CD4-positive, alpha-beta T cell (primary cell): ENCODE measurements around the gene RRAS. TPM values are rescaled to one million over a fixed set of nuclear protein-coding genes. Genes with fewer than 3 reads are reported as not detected.
"Not testable (repeated sequence)": the region's sequence is repeated elsewhere in the genome, so short reads cannot be mapped to it uniquely, and the experiment has no call there.

Experiments used
- ATAC-seq: fragments of 200-7000 bp; cut with Tn5 transposase; one replicate; pipeline ENCODE4 v1.10.0; 2022; ENCODE audit warnings: mild to moderate bottlenecking; ENCODE audit not compliant: poor library complexity
- CTCF ChIA-PET: fragments of 350-600 bp; sonication (Branson Sonifier 250); formaldehyde crosslinking; loops from one replicate; lab custom pipeline; 2021; ENCODE audit warnings: antibody characterized with exemption, inconsistent platforms; lab: Charles Lee
- POLR2A ChIA-PET: fragments of 350-600 bp; sonication (Branson Sonifier 250); formaldehyde crosslinking; loops from one replicate; lab custom pipeline; 2021; ENCODE audit warnings: antibody characterized with exemption, inconsistent platforms; lab: Charles Lee
- DNase-seq, 14 experiments: peaks; one replicate each; pipeline ENCODE4 v3.0.0-alpha.2; 2013 to 2020; ENCODE audit warnings: mixed read lengths in 2 of 14
- H3K27ac ChIP-seq, 2 donors: one replicate each; pipeline versions ENCODE4 v1.5.1 to v1.7.0; 2013; ENCODE audit warnings: low read length in 2 of 2, low read depth in 1 of 2, mild to moderate bottlenecking in 1 of 2
- H3K27me3 ChIP-seq, 2 experiments: 1 replicate in 1 of 2; 2 replicates in 1 of 2; pipeline versions ENCODE4 v1.6.1 to v1.7.0; 2013; ENCODE audit warnings: low read length in 2 of 2, control low read depth in 1 of 2, mild to moderate bottlenecking in 1 of 2, moderate library complexity in 1 of 2; ENCODE audit not compliant: insufficient read depth in 2 of 2, control insufficient read depth in 1 of 2
- H3K36me3 ChIP-seq: one replicate; pipeline ENCODE4 v1.6.1; 2013; ENCODE audit warnings: low read length, control low read depth; ENCODE audit not compliant: insufficient read depth
- H3K4me1 ChIP-seq: one replicate; pipeline ENCODE4 v1.6.1; 2013; ENCODE audit warnings: low read length, control low read depth; ENCODE audit not compliant: insufficient read depth
- H3K4me3 ChIP-seq: one replicate; pipeline ENCODE4 v1.5.1; 2013; ENCODE audit warnings: mild to moderate bottlenecking, low read length, moderate library complexity
- H3K9me3 ChIP-seq, 2 experiments: 1 replicate in 1 of 2; 2 replicates in 1 of 2; pipeline versions ENCODE4 v1.6.1 to v1.7.0; 2013; ENCODE audit warnings: low read length in 2 of 2, mild to moderate bottlenecking in 2 of 2, control low read depth in 1 of 2, moderate library complexity in 1 of 2; ENCODE audit not compliant: control insufficient read depth in 1 of 2, insufficient read depth in 1 of 2
- H3K27ac Mint-ChIP-seq: one replicate; pipeline ENCODE4 v1.8.0; 2020; ENCODE audit warnings: mixed read lengths
- H3K27me3 Mint-ChIP-seq: one replicate; pipeline ENCODE4 v1.8.0; 2021; ENCODE audit warnings: mixed read lengths
- H3K36me3 Mint-ChIP-seq: one replicate; pipeline ENCODE4 v1.8.0; 2021; ENCODE audit warnings: low read depth, mixed read lengths
- H3K4me1 Mint-ChIP-seq: one replicate; pipeline ENCODE4 v1.8.0; 2021; ENCODE audit warnings: low read depth, mixed read lengths
- H3K4me3 Mint-ChIP-seq: one replicate; pipeline ENCODE4 v1.8.0; 2020; ENCODE audit warnings: mild to moderate bottlenecking, mixed read lengths
- H3K9me3 Mint-ChIP-seq: one replicate; pipeline ENCODE4 v1.8.0; 2020; ENCODE audit warnings: mixed read lengths
- intact Hi-C, 2 experiments: fragments of 100-400 bp; cut with DNase I in 1 of 2; cut with micrococcal nuclease in 1 of 2; formaldehyde crosslinking; loops; one replicate each; pipeline versions ENCODE4 v1.15.1 to v1.9.0; 2023 to 2025; cut with DNase I, micrococcal nuclease
- total RNA-seq, 174 experiments: library from RNA in 2 of 174; stranded (reverse) in 2 of 174; gene quantifications; one replicate each; pipeline ENCODE4 v1.2.3 and lab custom pipeline; 2021 to 2026
- TF ChIP-seq, protein P1 (sequence below): fragments of 200-600 bp; IDR thresholded peaks from one replicate; pipeline ENCODE4 v1.8.0; 2022; ENCODE audit warnings: antibody characterized with exemption, mild to moderate bottlenecking

The RRAS gene
- total RNA-seq, 2 experiments from 2014 or later: 4.2 to 4.7 TPM

DNA sequence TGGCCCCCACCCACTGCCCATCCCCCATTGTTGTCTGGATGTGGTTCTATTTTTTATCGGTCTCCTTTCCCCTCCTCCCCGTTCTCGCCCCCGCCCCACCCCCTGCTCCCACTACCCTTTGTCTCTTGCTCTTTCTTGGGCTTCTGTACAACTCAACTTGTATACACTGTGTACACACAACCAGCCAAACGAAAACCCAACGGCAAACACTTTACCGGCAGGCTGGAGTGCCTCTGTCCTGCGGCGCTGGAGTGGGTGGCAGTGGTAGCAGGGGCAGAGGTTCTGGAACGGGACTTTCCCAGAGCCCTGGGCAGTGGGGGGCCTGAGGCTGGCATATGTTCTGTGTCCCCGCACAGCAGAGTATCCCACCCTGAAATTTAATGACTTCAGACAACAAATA is 13.7 kb downstream of the RRAS start:
- no peak overlapping the region for H3K27ac Mint-ChIP-seq
- peaks cover 5% of the 10 kb centered on the region for H3K4me1 Mint-ChIP-seq
- ChIA-PET CTCF (no interaction called here), POLR2A (no interaction called here)
- DNase-seq (no peak), ATAC-seq (no peak)
- Histone ChIP-seq H3K27ac (no peak overlapping the region), H3K27me3 (no peaks in the 10 kb centered on the region), H3K4me1 (no peaks in the 10 kb centered on the region), H3K36me3 (peaks cover 33% of the 10 kb centered on the region), H3K4me3 (no peak overlapping the region), H3K9me3 (no peaks in the 10 kb centered on the region)
- H3K9me3 Mint-ChIP-seq: no peaks in the 10 kb centered on the region
- TF ChIP-seq, protein P1, sequence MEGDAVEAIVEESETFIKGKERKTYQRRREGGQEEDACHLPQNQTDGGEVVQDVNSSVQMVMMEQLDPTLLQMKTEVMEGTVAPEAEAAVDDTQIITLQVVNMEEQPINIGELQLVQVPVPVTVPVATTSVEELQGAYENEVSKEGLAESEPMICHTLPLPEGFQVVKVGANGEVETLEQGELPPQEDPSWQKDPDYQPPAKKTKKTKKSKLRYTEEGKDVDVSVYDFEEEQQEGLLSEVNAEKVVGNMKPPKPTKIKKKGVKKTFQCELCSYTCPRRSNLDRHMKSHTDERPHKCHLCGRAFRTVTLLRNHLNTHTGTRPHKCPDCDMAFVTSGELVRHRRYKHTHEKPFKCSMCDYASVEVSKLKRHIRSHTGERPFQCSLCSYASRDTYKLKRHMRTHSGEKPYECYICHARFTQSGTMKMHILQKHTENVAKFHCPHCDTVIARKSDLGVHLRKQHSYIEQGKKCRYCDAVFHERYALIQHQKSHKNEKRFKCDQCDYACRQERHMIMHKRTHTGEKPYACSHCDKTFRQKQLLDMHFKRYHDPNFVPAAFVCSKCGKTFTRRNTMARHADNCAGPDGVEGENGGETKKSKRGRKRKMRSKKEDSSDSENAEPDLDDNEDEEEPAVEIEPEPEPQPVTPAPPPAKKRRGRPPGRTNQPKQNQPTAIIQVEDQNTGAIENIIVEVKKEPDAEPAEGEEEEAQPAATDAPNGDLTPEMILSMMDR: no peak
- no peak overlapping the region for H3K4me3 Mint-ChIP-seq
- H3K36me3 Mint-ChIP-seq: peaks cover 44% of the 10 kb centered on the region
- no peaks in the 10 kb centered on the region for H3K27me3 Mint-ChIP-seq
- intact Hi-C loops: no loop called here

DNA sequence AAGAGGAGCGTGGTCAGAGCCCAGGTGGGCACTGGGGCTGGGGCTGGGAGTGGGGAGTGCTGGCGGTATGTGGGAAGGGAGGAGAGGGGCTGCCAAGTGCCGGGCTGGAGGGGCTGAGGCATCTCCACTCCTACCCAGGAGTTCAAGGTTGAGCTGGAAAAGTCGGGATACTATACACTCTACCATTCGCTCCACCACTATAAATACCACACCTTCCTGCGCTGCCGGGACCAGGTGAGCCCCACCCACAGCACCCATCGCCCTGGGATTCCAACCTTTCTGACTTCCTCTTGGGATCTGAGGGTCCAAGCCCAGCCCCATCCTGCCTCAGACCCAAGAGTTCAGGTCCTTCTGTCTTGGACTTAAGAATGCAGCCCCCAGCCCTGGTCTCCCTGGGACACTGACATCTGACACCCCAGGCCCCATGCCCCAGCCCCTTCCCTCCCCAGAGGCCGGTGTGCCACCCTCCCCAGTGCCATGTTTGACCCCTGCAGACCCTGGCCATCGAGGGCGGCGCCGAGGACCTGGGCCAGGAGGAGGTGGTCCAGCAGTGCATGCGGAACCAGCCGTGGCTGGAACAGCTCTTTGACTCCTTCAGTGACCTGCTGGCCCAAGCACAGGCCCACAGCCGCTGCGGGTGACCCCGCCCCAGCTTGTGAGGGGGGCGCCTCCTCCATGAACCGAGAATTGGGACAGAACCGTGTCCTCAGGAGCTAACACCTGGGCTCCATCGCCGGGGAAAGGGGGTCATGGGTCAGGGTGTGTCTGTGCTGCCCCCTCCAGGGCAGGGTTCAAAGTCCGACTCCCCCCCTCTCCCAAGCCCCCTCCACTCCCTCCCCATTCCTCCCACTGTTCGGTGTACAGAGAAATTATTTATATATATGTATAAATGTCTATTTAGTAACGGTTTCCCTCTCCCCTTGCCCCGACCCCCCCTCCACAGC is 14.7 kb downstream of the RRAS start:
- Histone ChIP-seq H3K9me3 (no peaks in the 10 kb centered on the region), H3K27ac (no peak overlapping the region), H3K4me3 (no peak overlapping the region), H3K27me3 (no peaks in the 10 kb centered on the region), H3K36me3 (peaks cover 40% of the 10 kb centered on the region), H3K4me1 (no peaks in the 10 kb centered on the region)
- Mint-ChIP-seq H3K9me3 (no peaks in the 10 kb centered on the region), H3K4me3 (no peak overlapping the region), H3K27me3 (no peaks in the 10 kb centered on the region), H3K4me1 (peaks cover 5% of the 10 kb centered on the region), H3K36me3 (peaks cover 46% of the 10 kb centered on the region), H3K27ac (no peak overlapping the region)
- ChIA-PET CTCF (no interaction called here), POLR2A (no interaction called here)
- TF ChIP-seq, protein P1: no peak
- no peak for DNase-seq
- intact Hi-C loops: no loop called here
- ATAC-seq: no peak

DNA sequence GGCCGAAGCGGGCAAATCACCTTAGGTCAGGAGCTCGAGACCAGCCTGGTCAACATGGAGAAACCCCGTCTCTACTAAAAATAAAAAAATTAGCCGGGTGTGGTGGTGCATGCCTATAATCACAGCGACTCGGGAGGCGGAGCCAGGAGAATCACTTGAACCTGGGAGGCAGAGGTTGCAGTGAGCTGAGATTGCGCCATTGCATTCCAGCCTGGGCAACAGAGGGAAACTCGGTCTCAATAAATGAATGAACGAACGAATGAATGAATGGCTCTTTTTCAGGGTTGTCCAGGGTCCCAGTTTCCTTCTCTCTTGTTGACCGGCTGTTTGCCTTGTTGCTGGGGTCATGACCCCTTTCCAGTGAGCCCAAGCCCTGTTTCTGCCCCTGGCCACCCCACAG is 22.1 kb downstream of the RRAS start:
- H3K27ac Mint-ChIP-seq, H3K27me3 Mint-ChIP-seq, H3K27ac ChIP-seq, H3K9me3 Mint-ChIP-seq, H3K4me3 ChIP-seq, H3K4me1 ChIP-seq, DNase-seq, ATAC-seq, intact Hi-C loops, H3K27me3 ChIP-seq, CTCF ChIA-PET, H3K4me3 Mint-ChIP-seq, H3K4me1 Mint-ChIP-seq: not testable (repeated sequence)
- POLR2A ChIA-PET: interaction anchor here (0.6 kb wide), 1 partner anchor 41 kb away, joined by 3 read pairs; no protein-coding TSS in a partner anchor
- peaks cover 80% of the 10 kb centered on the region for H3K36me3 ChIP-seq
- peaks cover 77% of the 10 kb centered on the region for H3K36me3 Mint-ChIP-seq
- H3K9me3 ChIP-seq: peaks cover 0 to 17% of the 10 kb centered on the region in 2 experiments
